ENCODE data around the gene GALNT13.

GALNT13 gene

GRCh38 chr2:154125891-154126290, 254.2 kb downstream of the GALNT13 start:
- in situ Hi-C loops (cut with HindIII; ENCODE audit: low sequenced_read_pairs) = no loop called here
- no peak for DNase-seq (ENCODE audit: low read depth)
- no peak for TF ChIP-seq CTCF (IDR thresholded peaks at IDR 0.05; ENCODE audit: low read depth, low read length, missing control alignments)
- no peak overlapping the region for H3K4me3 ChIP-seq (ENCODE audit: low read depth, low read length)

- no peak for TF ChIP-seq CTCF (IDR thresholded peaks at IDR 0.05; ENCODE audit: low read depth, low read length, missing control alignments)
- no peak overlapping the region for H3K4me3 ChIP-seq (ENCODE audit: low read depth, low read length)
- in situ Hi-C loops (cut with HindIII; ENCODE audit: low sequenced_read_pairs) = no loop called here
- no peak for DNase-seq (ENCODE audit: low read depth)
These were observed 259.1 kb downstream of the GALNT13 start for GRCh38 chr2:154130821-154131220.

GRCh38 chr2:154132827-154133226, 261.1 kb downstream of the GALNT13 start:
- no peak overlapping the region for H3K4me3 ChIP-seq (ENCODE audit: low read depth, low read length)
- no peak for TF ChIP-seq CTCF (IDR thresholded peaks at IDR 0.05; ENCODE audit: low read depth, low read length, missing control alignments)
- in situ Hi-C loops (cut with HindIII; ENCODE audit: low sequenced_read_pairs) = no loop called here
- no peak for DNase-seq (ENCODE audit: low read depth)

GRCh38 chr2:154133823-154134222, 262.1 kb downstream of the GALNT13 start:
- TF ChIP-seq CTCF (IDR thresholded peaks at IDR 0.05; ENCODE audit: low read depth, low read length, missing control alignments) = no peak
- no peak for DNase-seq (ENCODE audit: low read depth)
- in situ Hi-C loops (cut with HindIII; ENCODE audit: low sequenced_read_pairs) = no loop called here
- H3K4me3 ChIP-seq (ENCODE audit: low read depth, low read length) = no peak overlapping the region

- no peak for DNase-seq (ENCODE audit: low read depth)
- in situ Hi-C loops (cut with HindIII; ENCODE audit: low sequenced_read_pairs) = no loop called here
- H3K4me3 ChIP-seq (ENCODE audit: low read depth, low read length) = no peak overlapping the region
- no peak for TF ChIP-seq CTCF (IDR thresholded peaks at IDR 0.05; ENCODE audit: low read depth, low read length, missing control alignments)
These were observed 268.7 kb downstream of the GALNT13 start for GRCh38 chr2:154140249-154141025.

- DNase-seq (ENCODE audit: low read depth) = no peak
- no peak overlapping the region for H3K4me3 ChIP-seq (ENCODE audit: low read depth, low read length)
- no peak for TF ChIP-seq CTCF (IDR thresholded peaks at IDR 0.05; ENCODE audit: low read depth, low read length, missing control alignments)
- in situ Hi-C loops (cut with HindIII; ENCODE audit: low sequenced_read_pairs) = no loop called here
These were observed 270.8 kb downstream of the GALNT13 start for GRCh38 chr2:154142480-154142879.

Measured in astrocyte of the cerebellum (primary cell).